GM23338 (cell line): ENCODE measurements around the gene GCA. TPM values are rescaled to one million over a fixed set of nuclear protein-coding genes. Genes with fewer than 3 reads are reported as not detected.

ENCODE experiments used
- ATAC-seq: fragments of 200-7000 bp; cut with Tn5 transposase; 3 replicates; pipeline ENCODE4 v1.9.1; 2020
- DNase-seq: peaks from one replicate; pipeline ENCODE4 v3.0.0-alpha.2; 2015; ENCODE audit warnings: low spot score
- H2AFZ ChIP-seq: fragments of 200-600 bp; sonication (generic); 2 replicates; pipeline ENCODE4 v1.8.0; 2016; ENCODE audit warnings: antibody characterized with exemption, mild to moderate bottlenecking, moderate library complexity
- H3F3A ChIP-seq: fragments of 200-600 bp; sonication (generic); replicated peaks from 2 replicates; pipeline ENCODE4 v1.8.0; 2017; ENCODE audit warnings: antibody characterized with exemption, mixed run types, low read depth
- H3K27ac ChIP-seq: fragments of 200-600 bp; sonication (generic); 2 replicates; pipeline ENCODE4 v1.6.1; 2016; ENCODE audit warnings: low read depth
- H3K27me3 ChIP-seq: fragments of 200-600 bp; sonication (generic); 2 replicates; pipeline ENCODE4 v1.8.0; 2016; ENCODE audit warnings: mild to moderate bottlenecking, mixed run types, moderate library complexity; ENCODE audit not compliant: insufficient read depth
- H3K36me3 ChIP-seq: fragments of 200-600 bp; sonication (generic); 2 replicates; pipeline ENCODE4 v1.8.0; 2016; ENCODE audit warnings: mild to moderate bottlenecking; ENCODE audit not compliant: insufficient read depth
- H3K4me1 ChIP-seq: fragments of 200-600 bp; sonication (generic); 2 replicates; pipeline ENCODE4 v1.8.0; 2016; ENCODE audit warnings: mild to moderate bottlenecking, moderate library complexity; ENCODE audit not compliant: insufficient read depth
- H3K4me2 ChIP-seq: fragments of 200-600 bp; sonication (generic); 2 replicates; pipeline ENCODE4 v1.7.1; 2017; ENCODE audit warnings: mixed run types
- H3K4me3 ChIP-seq: fragments of 200-600 bp; sonication (generic); 2 replicates; pipeline ENCODE4 v1.6.1; 2016; ENCODE audit warnings: mixed run types
- H3K79me2 ChIP-seq: fragments of 200-600 bp; sonication (generic); replicated peaks from 2 replicates; pipeline ENCODE4 v1.8.0; 2017; ENCODE audit warnings: mild to moderate bottlenecking; ENCODE audit not compliant: insufficient read depth
- H3K9me2 ChIP-seq: fragments of 200-600 bp; sonication (generic); 2 replicates; pipeline ENCODE4 v1.8.0; 2017; ENCODE audit not compliant: insufficient read depth
- H4K20me1 ChIP-seq: fragments of 200-600 bp; sonication (generic); replicated peaks from 2 replicates; pipeline ENCODE4 v1.8.0; 2017; ENCODE audit warnings: mild to moderate bottlenecking; ENCODE audit not compliant: insufficient read depth
- H3K27ac Mint-ChIP-seq: 2 replicates; pipeline ENCODE4 v1.8.0; 2020; ENCODE audit warnings: inconsistent platforms, mild to moderate bottlenecking, moderate library complexity, mixed read lengths
- H3K27me3 Mint-ChIP-seq: 3 replicates; pipeline ENCODE4 v1.8.0; 2022; ENCODE audit warnings: low read depth, mild to moderate bottlenecking, moderate library complexity, mixed read lengths, inconsistent platforms; ENCODE audit not compliant: insufficient read depth, poor library complexity
- H3K36me3 Mint-ChIP-seq: 3 replicates; pipeline ENCODE4 v1.8.0; 2021; ENCODE audit warnings: low read depth, mild to moderate bottlenecking, inconsistent platforms, moderate library complexity, mixed read lengths
- H3K4me1 Mint-ChIP-seq: 3 replicates; pipeline ENCODE4 v1.8.0; 2020; ENCODE audit warnings: mild to moderate bottlenecking, inconsistent platforms, mixed read lengths
- H3K4me3 Mint-ChIP-seq: 3 replicates; pipeline ENCODE4 v1.8.0; 2021; ENCODE audit warnings: moderate library complexity, mild to moderate bottlenecking, inconsistent platforms, mixed read lengths
- H3K9me3 Mint-ChIP-seq: 3 replicates; pipeline ENCODE4 v1.8.0; 2020; ENCODE audit warnings: moderate library complexity, mild to moderate bottlenecking, inconsistent platforms, mixed read lengths
- CREB1 ChIP-seq: fragments of 250-450 bp; sonication (Bioruptor Pico); IDR thresholded peaks from 2 replicates; pipeline ENCODE4 v1.5.0; 2020; ENCODE audit warnings: low read depth, mild to moderate bottlenecking, moderate library complexity
- JUNB ChIP-seq: IDR thresholded peaks from one replicate; pipeline ENCODE4 v1.6.1; 2016; ENCODE audit warnings: antibody characterized with exemption; ENCODE audit not compliant: unreplicated experiment
- NANOG ChIP-seq: IDR thresholded peaks from 2 replicates; pipeline ENCODE4 v1.6.1; 2016; ENCODE audit warnings: antibody characterized with exemption, borderline replicate concordance
- STAT1 ChIP-seq: IDR thresholded peaks from one replicate; pipeline ENCODE4 v1.6.1; 2016; ENCODE audit warnings: antibody characterized with exemption; ENCODE audit not compliant: unreplicated experiment
- polyA plus RNA-seq: library from polyadenylated mRNA; unstranded; fragments of >200 nt; fragmentation: Nextera tagmentation; extraction: Ambion mirVana; gene quantifications from 2 replicates; pipeline ENCODE4 v1.2.1, GENCODE V29; 2016
- total RNA-seq: library from RNA; depleted of rRNA; stranded (reverse); fragments of >200 nt; shearing (Covaris generic); gene quantifications from 2 replicates; pipeline ENCODE4 v1.2.3, GENCODE V29; 2014
- TF ChIP-seq, protein P1 (sequence below): fragments of 250-450 bp; sonication (Bioruptor Pico); IDR thresholded peaks from 2 replicates; pipeline ENCODE4 v1.5.0; 2020; ENCODE audit warnings: mild to moderate bottlenecking, moderate library complexity
- TF ChIP-seq, protein P2 (sequence below), 2 experiments: fragments of 200-600 bp in 1 of 2; sonication (generic) in 1 of 2; conservative IDR thresholded peaks; 2 replicates each; pipeline versions ENCODE4 v1.5.1 to v1.6.1; 2016 to 2017; ENCODE audit warnings: antibody characterized with exemption in 2 of 2, low read depth in 2 of 2, mild to moderate bottlenecking in 2 of 2, moderate library complexity in 1 of 2

GCA gene
- total and polyA plus RNA-seq, 2 experiments from 2014 or later, result 39.3 to 62.7 TPM

DNA sequence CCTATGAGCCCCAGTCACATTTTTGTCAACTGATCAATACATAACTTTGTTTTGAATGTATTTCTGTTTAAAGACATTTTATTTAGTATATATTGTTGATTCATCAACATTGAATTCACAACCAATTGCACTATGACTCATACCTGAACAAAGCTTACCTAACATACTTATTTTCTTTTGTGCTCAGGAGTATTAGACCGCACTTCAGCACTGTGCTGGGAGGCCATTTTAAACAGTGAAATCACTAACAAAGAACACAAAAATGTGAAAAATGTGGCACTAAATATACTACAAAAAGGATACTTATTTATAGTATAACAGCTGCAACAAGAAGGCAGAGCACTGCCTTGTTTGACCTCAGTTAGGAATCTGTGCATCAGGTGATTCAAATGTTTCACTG lies 13.1 kb upstream of the GCA start (continued):
- TF ChIP-seq, protein P1, sequence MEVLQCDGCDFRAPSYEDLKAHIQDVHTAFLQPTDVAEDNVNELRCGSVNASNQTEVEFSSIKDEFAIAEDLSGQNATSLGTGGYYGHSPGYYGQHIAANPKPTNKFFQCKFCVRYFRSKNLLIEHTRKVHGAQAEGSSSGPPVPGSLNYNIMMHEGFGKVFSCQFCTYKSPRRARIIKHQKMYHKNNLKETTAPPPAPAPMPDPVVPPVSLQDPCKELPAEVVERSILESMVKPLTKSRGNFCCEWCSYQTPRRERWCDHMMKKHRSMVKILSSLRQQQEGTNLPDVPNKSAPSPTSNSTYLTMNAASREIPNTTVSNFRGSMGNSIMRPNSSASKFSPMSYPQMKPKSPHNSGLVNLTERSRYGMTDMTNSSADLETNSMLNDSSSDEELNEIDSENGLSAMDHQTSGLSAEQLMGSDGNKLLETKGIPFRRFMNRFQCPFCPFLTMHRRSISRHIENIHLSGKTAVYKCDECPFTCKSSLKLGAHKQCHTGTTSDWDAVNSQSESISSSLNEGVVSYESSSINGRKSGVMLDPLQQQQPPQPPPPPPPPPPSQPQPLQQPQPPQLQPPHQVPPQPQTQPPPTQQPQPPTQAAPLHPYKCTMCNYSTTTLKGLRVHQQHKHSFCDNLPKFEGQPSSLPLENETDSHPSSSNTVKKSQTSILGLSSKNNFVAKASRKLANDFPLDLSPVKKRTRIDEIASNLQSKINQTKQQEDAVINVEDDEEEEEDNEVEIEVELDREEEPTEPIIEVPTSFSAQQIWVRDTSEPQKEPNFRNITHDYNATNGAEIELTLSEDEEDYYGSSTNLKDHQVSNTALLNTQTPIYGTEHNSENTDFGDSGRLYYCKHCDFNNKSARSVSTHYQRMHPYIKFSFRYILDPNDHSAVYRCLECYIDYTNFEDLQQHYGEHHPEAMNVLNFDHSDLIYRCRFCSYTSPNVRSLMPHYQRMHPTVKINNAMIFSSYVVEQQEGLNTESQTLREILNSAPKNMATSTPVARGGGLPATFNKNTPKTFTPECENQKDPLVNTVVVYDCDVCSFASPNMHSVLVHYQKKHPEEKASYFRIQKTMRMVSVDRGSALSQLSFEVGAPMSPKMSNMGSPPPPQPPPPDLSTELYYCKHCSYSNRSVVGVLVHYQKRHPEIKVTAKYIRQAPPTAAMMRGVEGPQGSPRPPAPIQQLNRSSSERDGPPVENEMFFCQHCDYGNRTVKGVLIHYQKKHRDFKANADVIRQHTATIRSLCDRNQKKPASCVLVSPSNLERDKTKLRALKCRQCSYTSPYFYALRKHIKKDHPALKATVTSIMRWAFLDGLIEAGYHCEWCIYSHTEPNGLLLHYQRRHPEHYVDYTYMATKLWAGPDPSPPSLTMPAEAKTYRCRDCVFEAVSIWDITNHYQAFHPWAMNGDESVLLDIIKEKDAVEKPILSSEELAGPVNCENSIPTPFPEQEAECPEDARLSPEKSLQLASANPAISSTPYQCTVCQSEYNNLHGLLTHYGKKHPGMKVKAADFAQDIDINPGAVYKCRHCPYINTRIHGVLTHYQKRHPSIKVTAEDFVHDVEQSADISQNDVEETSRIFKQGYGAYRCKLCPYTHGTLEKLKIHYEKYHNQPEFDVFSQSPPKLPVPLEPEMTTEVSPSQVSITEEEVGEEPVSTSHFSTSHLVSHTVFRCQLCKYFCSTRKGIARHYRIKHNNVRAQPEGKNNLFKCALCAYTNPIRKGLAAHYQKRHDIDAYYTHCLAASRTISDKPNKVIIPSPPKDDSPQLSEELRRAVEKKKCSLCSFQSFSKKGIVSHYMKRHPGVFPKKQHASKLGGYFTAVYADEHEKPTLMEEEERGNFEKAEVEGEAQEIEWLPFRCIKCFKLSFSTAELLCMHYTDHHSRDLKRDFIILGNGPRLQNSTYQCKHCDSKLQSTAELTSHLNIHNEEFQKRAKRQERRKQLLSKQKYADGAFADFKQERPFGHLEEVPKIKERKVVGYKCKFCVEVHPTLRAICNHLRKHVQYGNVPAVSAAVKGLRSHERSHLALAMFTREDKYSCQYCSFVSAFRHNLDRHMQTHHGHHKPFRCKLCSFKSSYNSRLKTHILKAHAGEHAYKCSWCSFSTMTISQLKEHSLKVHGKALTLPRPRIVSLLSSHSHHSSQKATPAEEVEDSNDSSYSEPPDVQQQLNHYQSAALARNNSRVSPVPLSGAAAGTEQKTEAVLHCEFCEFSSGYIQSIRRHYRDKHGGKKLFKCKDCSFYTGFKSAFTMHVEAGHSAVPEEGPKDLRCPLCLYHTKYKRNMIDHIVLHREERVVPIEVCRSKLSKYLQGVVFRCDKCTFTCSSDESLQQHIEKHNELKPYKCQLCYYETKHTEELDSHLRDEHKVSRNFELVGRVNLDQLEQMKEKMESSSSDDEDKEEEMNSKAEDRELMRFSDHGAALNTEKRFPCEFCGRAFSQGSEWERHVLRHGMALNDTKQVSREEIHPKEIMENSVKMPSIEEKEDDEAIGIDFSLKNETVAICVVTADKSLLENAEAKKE (CRISPR knock-in tag), result no peak
- TF ChIP-seq NANOG (no peak), STAT1 (no peak), JUNB (no peak)

DNA sequence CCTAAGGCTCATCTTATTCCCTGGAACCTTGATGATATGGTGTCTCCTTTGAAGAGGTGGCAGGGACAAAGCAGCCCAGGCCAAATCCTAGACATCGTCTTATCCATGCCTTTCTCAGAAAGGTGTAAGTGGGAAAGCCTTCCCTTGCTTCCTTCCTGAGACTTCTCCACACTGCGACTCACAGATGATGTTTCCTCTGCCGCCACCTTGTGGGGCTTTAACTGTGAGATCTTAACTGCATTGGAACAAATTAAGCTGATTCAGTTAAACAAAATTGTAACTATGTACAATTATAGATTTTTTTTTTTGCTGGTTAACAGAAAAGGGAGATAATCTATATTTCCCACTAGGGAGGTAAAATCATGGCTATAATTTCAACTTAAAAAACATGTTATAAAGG lies 10.0 kb upstream of the GCA start:
- H3K36me3 ChIP-seq, result no peaks in the 10 kb centered on the region
- H3K27ac ChIP-seq, result no peak overlapping the region
- no peak overlapping the region for H2AFZ ChIP-seq
- no peaks in the 10 kb centered on the region for H3K27me3 ChIP-seq
- H3K4me3 ChIP-seq, result no peak overlapping the region
- no peaks in the 10 kb centered on the region for H3K4me1 Mint-ChIP-seq
- H3K4me3 Mint-ChIP-seq, result no peak overlapping the region
- no peaks in the 10 kb centered on the region for H3K4me1 ChIP-seq
- H3F3A ChIP-seq, result no peaks in the 10 kb centered on the region
- no peaks in the 10 kb centered on the region for H3K36me3 Mint-ChIP-seq
- peaks cover 4% of the 10 kb centered on the region; the same call in 1 of the 3 replicates for H3K9me3 Mint-ChIP-seq
- H3K27ac Mint-ChIP-seq, result no peak overlapping the region
- no peaks in the 10 kb centered on the region for H3K27me3 Mint-ChIP-seq
- no peaks in the 10 kb centered on the region for H3K79me2 ChIP-seq
- peak; percentile 66 for DNase-seq
- no peaks in the 10 kb centered on the region for H3K9me2 ChIP-seq
- no peak overlapping the region for H3K4me2 ChIP-seq
- ATAC-seq, result peak; percentile 80
- no peaks in the 10 kb centered on the region for H4K20me1 ChIP-seq
- TF ChIP-seq, protein P2, sequence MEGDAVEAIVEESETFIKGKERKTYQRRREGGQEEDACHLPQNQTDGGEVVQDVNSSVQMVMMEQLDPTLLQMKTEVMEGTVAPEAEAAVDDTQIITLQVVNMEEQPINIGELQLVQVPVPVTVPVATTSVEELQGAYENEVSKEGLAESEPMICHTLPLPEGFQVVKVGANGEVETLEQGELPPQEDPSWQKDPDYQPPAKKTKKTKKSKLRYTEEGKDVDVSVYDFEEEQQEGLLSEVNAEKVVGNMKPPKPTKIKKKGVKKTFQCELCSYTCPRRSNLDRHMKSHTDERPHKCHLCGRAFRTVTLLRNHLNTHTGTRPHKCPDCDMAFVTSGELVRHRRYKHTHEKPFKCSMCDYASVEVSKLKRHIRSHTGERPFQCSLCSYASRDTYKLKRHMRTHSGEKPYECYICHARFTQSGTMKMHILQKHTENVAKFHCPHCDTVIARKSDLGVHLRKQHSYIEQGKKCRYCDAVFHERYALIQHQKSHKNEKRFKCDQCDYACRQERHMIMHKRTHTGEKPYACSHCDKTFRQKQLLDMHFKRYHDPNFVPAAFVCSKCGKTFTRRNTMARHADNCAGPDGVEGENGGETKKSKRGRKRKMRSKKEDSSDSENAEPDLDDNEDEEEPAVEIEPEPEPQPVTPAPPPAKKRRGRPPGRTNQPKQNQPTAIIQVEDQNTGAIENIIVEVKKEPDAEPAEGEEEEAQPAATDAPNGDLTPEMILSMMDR (conservative IDR thresholded peaks at IDR 0.05; ENCODE audit: low read depth in 2 of 2), result peak; percentile 68 to 77
- TF ChIP-seq CREB1 (CRISPR knock-in tag), result no peak
